Measurements from ENCODE around the gene AMER2.

The AMER2 gene, protein sequence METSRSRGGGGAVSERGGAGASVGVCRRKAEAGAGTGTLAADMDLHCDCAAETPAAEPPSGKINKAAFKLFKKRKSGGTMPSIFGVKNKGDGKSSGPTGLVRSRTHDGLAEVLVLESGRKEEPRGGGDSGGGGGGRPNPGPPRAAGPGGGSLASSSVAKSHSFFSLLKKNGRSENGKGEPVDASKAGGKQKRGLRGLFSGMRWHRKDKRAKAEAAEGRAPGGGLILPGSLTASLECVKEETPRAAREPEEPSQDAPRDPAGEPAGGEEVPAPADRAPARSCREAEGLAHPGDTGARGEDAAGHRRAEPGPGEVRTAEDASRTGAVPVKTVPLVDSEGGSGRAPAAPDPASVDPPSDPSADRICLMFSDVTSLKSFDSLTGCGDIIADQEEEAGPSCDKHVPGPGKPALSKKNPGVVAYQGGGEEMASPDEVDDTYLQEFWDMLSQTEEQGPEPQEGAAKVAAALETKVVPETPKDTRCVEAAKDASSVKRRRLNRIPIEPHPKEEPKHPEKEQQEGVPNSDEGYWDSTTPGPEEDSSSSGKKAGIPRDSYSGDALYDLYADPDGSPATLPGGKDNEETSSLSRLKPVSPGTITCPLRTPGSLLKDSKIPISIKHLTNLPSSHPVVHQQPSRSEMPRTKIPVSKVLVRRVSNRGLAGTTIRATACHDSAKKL

DNA sequence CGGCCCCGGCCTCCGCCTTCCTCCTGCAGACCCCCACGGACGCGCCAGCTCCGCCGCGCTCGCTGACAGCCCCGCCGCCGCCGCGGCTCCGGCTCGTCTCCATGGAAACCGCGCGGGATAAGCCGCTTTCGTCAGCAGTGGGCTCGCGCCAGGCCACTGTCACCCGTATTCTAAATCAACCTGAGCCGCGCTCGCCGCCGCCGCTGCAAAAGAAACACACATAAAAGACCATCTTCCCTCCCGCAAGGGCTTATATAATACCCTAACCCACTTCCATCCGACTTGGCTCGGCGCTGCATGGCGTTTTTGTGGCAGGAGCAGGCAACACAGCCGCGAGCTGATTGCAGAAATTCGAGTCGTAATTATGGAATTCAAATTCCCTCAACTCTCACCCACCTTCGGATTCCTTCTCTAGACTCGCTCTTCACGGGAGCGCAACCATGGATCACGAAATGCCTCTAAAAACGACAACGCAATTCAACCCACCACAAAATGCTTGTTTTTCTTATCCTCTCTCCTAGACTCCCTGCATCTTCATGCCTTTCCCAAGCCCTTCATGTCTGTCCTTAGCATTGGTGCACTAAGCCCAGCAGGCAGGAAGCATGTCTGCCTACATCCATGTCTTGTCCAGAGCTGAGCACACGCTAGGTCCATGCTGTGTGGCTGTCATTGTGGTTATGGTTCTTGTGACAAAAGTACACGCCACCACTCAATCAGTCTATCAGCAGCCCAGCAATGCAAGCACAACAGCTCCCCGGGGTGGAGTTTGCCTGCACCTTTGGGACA, at the start of gene AMER2:
Gene AMER2, minus strand, starts transcription at position 772 of the 786 bp plus-strand sequence. Its CDS starts 669 bp downstream, at position 103.
- no peak for DNase-seq (ENCODE audit: low read depth in 2 of 2)

DNA sequence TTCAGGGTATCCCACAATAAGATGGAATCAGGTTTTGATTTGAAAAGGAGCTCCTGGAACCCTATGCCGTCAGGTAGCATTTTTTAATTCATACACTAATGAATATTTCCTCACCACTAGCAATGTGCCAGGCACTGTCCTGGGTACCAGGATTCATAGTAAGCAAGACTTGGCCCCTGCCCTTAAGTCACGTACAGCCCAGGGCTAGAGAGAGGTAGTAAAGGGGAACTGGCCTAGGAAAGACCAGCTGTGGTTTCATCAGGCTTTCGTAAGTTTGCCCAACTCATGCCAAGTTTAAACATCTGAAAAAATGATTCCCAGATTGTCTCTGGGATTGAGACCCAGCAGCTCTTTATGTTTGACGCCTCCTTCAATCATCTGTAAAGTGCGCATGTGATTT, 45.9 kb upstream of the AMER2 start:
- DNase-seq (ENCODE audit: low read depth in 2 of 2), result no peak

GRCh38 chr13:25217023-25217885, 45.2 kb upstream of the AMER2 start:
- DNase-seq (ENCODE audit: low read depth in 2 of 2), result no peak

- DNase-seq (ENCODE audit: low read depth in 2 of 2), result no peak
Observed at GRCh38 chr13:25215253-25215575, 43.1 kb upstream of the AMER2 start.

GRCh38 chr13:25214491-25215252, 42.6 kb upstream of the AMER2 start:
- no peak for DNase-seq (ENCODE audit: low read depth in 2 of 2)

- DNase-seq (ENCODE audit: low read depth in 2 of 2), result no peak
Observed at GRCh38 chr13:25213715-25214114, 41.6 kb upstream of the AMER2 start.

DNA sequence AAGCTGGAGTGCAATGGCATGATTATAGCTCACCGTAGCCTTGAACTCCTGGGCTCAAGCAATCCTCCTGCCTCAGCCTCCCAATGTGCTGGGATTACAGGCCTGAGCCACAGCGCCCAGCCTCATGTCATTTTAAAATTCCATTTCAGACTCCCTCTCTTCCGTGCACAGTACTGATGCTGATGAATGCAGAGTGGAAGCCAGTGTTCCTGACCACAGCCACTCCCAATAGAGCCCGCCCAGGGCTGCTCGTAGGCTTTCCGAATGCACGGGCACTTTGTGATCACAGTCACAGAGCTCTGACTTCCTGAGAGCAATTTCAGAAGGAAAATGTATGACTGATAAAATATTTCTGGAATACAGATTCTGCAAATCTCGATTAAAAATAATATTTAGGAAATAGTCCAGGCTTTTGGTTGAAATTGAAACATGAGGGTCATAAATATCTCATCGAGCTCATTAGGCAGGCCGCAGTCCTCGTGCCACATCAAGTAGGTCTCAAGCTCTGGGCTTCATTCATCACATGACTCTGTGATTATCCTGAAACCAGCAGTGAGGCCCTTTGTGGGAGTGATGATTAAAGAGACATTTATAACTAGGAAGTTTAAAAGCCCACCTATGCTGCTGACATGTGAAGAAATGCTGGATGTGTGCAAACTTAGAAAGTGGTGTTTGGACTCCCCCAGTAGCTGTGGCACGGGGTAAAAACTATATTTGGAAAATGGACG, 38.9 kb upstream of the AMER2 start:
- no peak for DNase-seq (ENCODE audit: low read depth in 2 of 2)

- no peak for DNase-seq (ENCODE audit: low read depth in 2 of 2)
Observed at GRCh38 chr13:25207291-25207810, 35.3 kb upstream of the AMER2 start.

- no peak for DNase-seq (ENCODE audit: low read depth in 2 of 2)
Observed at GRCh38 chr13:25204863-25205262, 32.8 kb upstream of the AMER2 start.

DNA sequence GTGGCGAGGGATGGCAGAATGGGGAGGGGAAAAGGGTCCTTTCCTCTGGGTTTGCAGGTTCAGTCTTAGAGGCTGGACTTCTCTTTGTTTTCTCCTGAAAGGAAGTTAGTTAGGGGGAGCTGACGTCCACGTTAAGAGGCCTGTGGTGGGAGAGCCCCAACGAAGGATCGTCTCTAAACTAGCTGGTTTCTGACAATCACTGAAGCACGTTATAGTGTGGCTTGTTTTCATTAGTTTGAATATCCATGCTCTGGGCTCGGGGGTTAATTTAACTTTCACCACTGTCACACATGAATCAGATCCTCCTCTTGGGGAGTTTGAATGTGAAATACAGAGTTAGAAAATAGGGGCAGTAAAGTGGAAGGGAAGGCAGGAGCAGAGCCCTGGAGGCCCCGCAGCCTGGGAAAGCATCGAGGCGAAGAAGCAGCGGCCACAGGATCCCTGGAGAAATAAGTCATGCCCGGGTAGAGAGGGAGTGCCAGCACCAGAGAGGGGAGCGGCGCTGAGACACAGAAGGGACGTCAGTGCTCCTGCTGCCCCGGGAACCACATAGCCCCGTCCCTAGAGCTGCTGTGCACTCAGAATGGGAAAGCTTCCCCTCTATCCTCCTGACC, 31.1 kb upstream of the AMER2 start:
- no peak for DNase-seq (ENCODE audit: low read depth in 2 of 2)

DNA sequence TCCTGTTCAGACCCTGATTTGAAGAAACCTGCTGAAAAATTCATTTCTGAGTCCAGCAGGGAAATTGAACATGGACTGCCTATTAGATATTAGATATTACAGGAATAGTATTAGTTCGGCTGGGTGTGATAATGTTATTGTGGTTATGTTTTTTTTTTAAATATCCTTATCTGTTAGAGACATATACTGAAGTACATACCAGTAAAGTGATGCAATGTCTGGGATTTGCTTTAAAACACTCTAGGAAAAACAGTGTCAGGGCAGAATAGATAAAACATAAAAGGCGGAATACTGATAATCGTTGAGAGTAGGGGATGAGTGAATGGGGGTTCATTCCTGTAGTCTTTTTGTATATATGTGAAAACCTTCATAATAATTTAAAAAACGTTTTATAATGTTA, 28.7 kb upstream of the AMER2 start:
- no peak for DNase-seq (ENCODE audit: low read depth in 2 of 2)

- DNase-seq (ENCODE audit: low read depth in 2 of 2), result no peak
Observed at GRCh38 chr13:25198647-25199046, 26.6 kb upstream of the AMER2 start.

DNA sequence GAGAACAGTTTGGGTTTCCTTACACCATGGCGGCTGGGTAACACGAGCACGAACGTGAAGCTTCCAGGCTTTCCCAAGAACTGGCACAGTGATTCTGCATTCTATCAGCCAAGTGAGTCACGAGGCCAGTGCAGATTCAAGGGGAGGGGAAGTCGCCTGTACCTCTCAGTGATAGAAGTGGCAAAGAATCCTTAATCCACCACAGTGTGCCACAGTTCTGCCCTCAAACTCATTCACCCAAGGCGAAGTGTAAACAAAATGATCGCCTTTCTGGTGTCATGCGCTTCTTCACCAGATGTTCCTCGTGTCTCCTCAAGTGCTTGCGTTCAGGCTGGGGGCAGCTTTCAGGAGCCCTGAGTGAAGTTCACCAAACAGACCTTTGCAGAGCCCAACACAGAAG, 24.9 kb upstream of the AMER2 start:
- DNase-seq (ENCODE audit: low read depth in 2 of 2), result no peak

DNA sequence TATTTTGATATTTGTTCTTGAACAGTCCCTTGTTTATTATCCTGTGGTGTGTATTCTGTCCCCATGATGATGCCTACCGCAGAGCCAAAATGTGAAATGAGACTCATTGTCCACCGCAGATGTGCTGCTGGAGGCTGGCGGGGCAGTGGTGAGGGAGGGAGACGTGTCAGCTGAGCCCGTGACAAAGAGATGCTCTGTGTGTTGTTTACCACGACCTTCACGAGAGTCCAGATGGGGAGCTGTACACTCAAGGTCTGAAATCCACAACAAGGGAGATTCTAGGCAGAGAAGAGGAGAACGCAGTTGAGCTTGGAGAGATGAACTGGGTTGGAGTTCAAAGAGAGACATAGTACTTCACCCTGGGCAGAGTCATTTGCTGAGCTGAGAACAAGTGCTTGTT, 20.8 kb upstream of the AMER2 start:
- no peak for DNase-seq (ENCODE audit: low read depth in 2 of 2)

GRCh38 chr13:25192489-25192888, 20.4 kb upstream of the AMER2 start:
- no peak for DNase-seq (ENCODE audit: low read depth in 2 of 2)

GRCh38 chr13:25192052-25192451, 20.0 kb upstream of the AMER2 start:
- no peak for DNase-seq (ENCODE audit: low read depth in 2 of 2)

DNA sequence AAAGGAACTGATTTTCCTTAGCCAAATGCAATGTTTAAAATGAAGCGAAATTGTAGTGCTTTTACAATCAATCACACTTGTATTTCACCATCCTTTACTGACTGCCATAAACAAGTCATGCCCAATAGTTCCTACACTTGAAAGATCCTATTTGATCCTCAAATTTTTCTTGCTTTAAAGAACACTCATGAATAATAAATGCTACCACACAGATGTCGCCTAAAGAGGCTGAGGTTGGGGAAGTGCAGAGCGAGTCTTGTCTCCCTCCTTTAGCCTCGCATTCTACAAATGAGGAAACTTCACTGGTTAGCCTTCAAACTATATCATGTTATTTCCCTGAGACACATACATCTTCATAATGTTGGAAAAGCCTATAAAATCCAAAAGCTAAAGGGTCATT, 18.7 kb upstream of the AMER2 start:
- no peak for DNase-seq (ENCODE audit: low read depth in 2 of 2)

GRCh38 chr13:25190256-25190655, 18.2 kb upstream of the AMER2 start:
- DNase-seq (ENCODE audit: low read depth in 2 of 2), result no peak

GRCh38 chr13:25187596-25187995, 15.5 kb upstream of the AMER2 start:
- DNase-seq (ENCODE audit: low read depth in 2 of 2), result no peak

- DNase-seq (ENCODE audit: low read depth in 2 of 2), result no peak
Observed at GRCh38 chr13:25186187-25186586, 14.1 kb upstream of the AMER2 start.

Data from activated CD4-positive, alpha-beta T cell treated with anti-CD3 and anti-CD28 coated beads for 24 hours (primary cell).